K562 (cell line): ENCODE measurements around the gene SEMA4G. TPM values are rescaled to one million over a fixed set of nuclear protein-coding genes. Genes with fewer than 3 reads are reported as not detected.
A peak's percentile ranks its signal among the peaks of the same experiment; 100 is the strongest.

Experiments used
- CBFA2T3 ChIP-seq: fragments of 450-650 bp; IDR thresholded peaks from 2 replicates; pipeline ENCODE4 v1.6.1; 2017
- CBFB ChIP-seq: sonication (generic); formaldehyde crosslinking; IDR thresholded peaks from 2 replicates; pipeline ENCODE4 v1.4.0; 2020; ENCODE audit warnings: mild to moderate bottlenecking, missing genetic modification reagents
- DDX20 ChIP-seq: fragments of 450-650 bp; IDR thresholded peaks from 2 replicates; pipeline ENCODE4 v1.6.1; 2016; ENCODE audit warnings: missing genetic modification characterization, low read depth, mild to moderate bottlenecking, missing compliant biosample characterization, moderate library complexity
- EP400 ChIP-seq: fragments of 450-650 bp; IDR thresholded peaks from 2 replicates; pipeline ENCODE4 v1.6.1; 2017; ENCODE audit warnings: antibody characterized with exemption, mild to moderate bottlenecking, moderate library complexity
- ERF ChIP-seq: fragments of 450-650 bp; formaldehyde crosslinking; IDR thresholded peaks from 2 replicates; pipeline ENCODE4 v1.4.0; 2020; ENCODE audit warnings: mild to moderate bottlenecking, mixed read lengths
- JUN ChIP-seq, 2 experiments: sonication (generic) in 1 of 2; formaldehyde crosslinking in 1 of 2; IDR thresholded peaks; 2 replicates each; pipeline versions ENCODE4 v1.6.1 to v1.8.0; 2012 to 2022; ENCODE audit warnings: borderline replicate concordance in 2 of 2, mild to moderate bottlenecking in 2 of 2, improper control_type of control experiment in 1 of 2, low read depth in 1 of 2, low read length in 1 of 2, missing genetic modification reagents in 1 of 2
- NFYB ChIP-seq: IDR thresholded peaks from 2 replicates; pipeline ENCODE4 v1.6.1; 2011; ENCODE audit warnings: mild to moderate bottlenecking, moderate library complexity; ENCODE audit not compliant: insufficient read length; ENCODE audit errors: extremely low read depth
- PHF8 ChIP-seq: fragments of 200-600 bp; sonication (generic); IDR thresholded peaks from 2 replicates; pipeline ENCODE4 v1.6.1; 2012; ENCODE audit warnings: mixed run types, mild to moderate bottlenecking, inconsistent platforms, low read length, moderate library complexity, borderline replicate concordance
- SMAD1 ChIP-seq: fragments of 150-350 bp; IDR thresholded peaks from 2 replicates; pipeline ENCODE4 v1.6.1; 2014; ENCODE audit warnings: low read length, low read depth; ENCODE audit not compliant: partially characterized antibody
- TAF15 ChIP-seq: fragments of 200-400 bp; formaldehyde crosslinking; IDR thresholded peaks from 2 replicates; pipeline ENCODE4 v1.6.1; 2017; ENCODE audit warnings: mild to moderate bottlenecking, low read depth, low read length, moderate library complexity
- TCFL5 ChIP-seq: fragments of 250-450 bp; sonication (Bioruptor Pico); conservative IDR thresholded peaks from 2 replicates; pipeline ENCODE4 v1.6.1; 2021; ENCODE audit warnings: mild to moderate bottlenecking, moderate library complexity, matching md5 sums
- TOE1 ChIP-seq, 2 experiments: fragments of 450-650 bp in 1 of 2; sonication (generic) in 1 of 2; formaldehyde crosslinking in 1 of 2; IDR thresholded peaks; 2 replicates each; pipeline versions ENCODE4 v1.7.1 to v1.8.0; 2016 to 2022; ENCODE audit warnings: borderline replicate concordance in 2 of 2, mild to moderate bottlenecking in 2 of 2, antibody characterized with exemption in 1 of 2, inconsistent platforms in 1 of 2, low read depth in 1 of 2, missing genetic modification reagents in 1 of 2, moderate library complexity in 1 of 2
- ZSCAN29 ChIP-seq: fragments of 450-650 bp; IDR thresholded peaks from 2 replicates; pipeline ENCODE4 v1.6.1; 2017
- polyA plus RNA-seq, 8 experiments: library from polyadenylated mRNA; depleted of rRNA in 4 of 8; stranded (reverse) in 5 of 8; unstranded in 3 of 8; fragments of >200 nt; fragmentation: Nextera tagmentation in 2 of 8; fragmentation: Illumina TruSeq in 1 of 8; extraction: Ambion mirVana in 2 of 8; extraction: Trizol in 1 of 8; gene quantifications; 2 replicates each; pipeline versions ENCODE4 v1.2.1 to v1.2.3, GENCODE V29; 2011 to 2014; ENCODE audit warnings: inconsistent platforms in 1 of 8, missing spikeins in 1 of 8
- total RNA-seq, 7 experiments: library from RNA; depleted of rRNA in 6 of 7; stranded (reverse); fragments of >200 nt in 6 of 7; fragmentation: Illumina TruSeq in 2 of 7; extraction: Trizol in 2 of 7; gene quantifications; 2 replicates each; pipeline versions ENCODE4 v1.2.1 to v1.2.3, GENCODE V29; 2011 to 2021; ENCODE audit warnings: low replicate concordance in 1 of 7
- TF ChIP-seq, protein P1 (sequence below): fragments of 250-450 bp; sonication (Bioruptor Pico); IDR thresholded peaks from 2 replicates; pipeline ENCODE4 v1.8.0; 2021; ENCODE audit warnings: moderate library complexity, mild to moderate bottlenecking, inconsistent platforms
- TF ChIP-seq, protein P2 (sequence below): fragments of 450-650 bp; formaldehyde crosslinking; conservative IDR thresholded peaks from 2 replicates; pipeline ENCODE4 v1.4.0; 2022; ENCODE audit warnings: mild to moderate bottlenecking, missing genetic modification characterization
- TF ChIP-seq, protein P3 (sequence below): fragments of 250-450 bp; sonication (Bioruptor Pico); IDR thresholded peaks from 2 replicates; pipeline ENCODE4 v1.8.0; 2022; ENCODE audit warnings: inconsistent platforms, mild to moderate bottlenecking, moderate library complexity, borderline replicate concordance
- TF ChIP-seq, protein P4 (sequence below): IDR thresholded peaks from 2 replicates; pipeline ENCODE4 v1.6.1; 2014; ENCODE audit warnings: antibody characterized with exemption

The SEMA4G gene
- total and polyA plus RNA-seq, 9 of the 15 experiments (the other 6 are each of a cell fraction or from before 2014, with no cell fraction given) = 0.40 to 7.8 (median 1.8) TPM

DNA sequence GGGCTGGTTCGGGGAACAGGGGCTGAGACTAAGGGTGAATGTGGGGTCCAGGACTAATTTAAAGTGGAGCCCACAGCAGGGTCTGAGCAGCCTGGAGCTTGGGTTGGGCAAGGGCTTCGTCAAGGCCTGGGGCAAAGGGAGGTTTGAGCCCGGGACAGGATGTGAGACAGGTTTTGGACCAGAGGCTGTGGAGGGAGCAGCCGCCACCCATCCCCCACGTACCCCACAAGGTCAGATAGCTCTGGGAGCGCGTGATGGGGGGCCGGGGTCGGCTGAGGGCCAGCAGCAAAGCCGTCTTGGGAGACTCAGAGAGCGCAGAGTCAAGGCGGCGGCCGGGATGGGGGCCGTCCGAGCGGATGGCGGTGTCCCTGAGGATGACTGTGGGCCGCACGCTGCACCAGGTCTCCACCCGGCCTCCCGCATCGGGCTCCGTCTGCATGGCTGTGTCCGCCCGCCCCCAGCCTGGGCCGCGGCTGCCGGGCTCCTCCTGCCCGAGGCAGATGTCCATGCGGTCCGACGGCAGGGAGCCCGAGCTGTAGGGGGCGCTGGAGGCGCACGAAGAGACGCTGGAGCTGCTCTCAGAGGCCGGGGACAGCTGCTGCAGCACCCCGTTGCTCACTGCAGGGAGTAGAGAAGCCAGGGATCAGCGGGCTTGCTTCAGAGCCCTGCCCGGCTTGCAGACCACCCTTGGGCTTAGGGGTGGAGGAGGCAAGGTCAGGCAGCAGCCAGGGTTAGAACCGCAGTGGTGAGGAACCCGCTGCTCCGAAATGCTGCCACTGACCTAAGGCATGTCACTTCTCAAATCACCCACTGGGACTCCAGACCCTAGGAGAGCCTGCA lies 49.5 kb downstream of the SEMA4G start (continued):
- TF ChIP-seq, protein P1, sequence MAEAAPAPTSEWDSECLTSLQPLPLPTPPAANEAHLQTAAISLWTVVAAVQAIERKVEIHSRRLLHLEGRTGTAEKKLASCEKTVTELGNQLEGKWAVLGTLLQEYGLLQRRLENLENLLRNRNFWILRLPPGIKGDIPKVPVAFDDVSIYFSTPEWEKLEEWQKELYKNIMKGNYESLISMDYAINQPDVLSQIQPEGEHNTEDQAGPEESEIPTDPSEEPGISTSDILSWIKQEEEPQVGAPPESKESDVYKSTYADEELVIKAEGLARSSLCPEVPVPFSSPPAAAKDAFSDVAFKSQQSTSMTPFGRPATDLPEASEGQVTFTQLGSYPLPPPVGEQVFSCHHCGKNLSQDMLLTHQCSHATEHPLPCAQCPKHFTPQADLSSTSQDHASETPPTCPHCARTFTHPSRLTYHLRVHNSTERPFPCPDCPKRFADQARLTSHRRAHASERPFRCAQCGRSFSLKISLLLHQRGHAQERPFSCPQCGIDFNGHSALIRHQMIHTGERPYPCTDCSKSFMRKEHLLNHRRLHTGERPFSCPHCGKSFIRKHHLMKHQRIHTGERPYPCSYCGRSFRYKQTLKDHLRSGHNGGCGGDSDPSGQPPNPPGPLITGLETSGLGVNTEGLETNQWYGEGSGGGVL = no peak
- TF ChIP-seq, protein P2, sequence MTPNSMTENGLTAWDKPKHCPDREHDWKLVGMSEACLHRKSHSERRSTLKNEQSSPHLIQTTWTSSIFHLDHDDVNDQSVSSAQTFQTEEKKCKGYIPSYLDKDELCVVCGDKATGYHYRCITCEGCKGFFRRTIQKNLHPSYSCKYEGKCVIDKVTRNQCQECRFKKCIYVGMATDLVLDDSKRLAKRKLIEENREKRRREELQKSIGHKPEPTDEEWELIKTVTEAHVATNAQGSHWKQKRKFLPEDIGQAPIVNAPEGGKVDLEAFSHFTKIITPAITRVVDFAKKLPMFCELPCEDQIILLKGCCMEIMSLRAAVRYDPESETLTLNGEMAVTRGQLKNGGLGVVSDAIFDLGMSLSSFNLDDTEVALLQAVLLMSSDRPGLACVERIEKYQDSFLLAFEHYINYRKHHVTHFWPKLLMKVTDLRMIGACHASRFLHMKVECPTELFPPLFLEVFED = no peak
- no peak for TF ChIP-seq JUN (IDR thresholded peaks at IDR 0.05; ENCODE audit: borderline replicate concordance, low read depth, low read length)
- peak; percentile 24; the same call in 1 of the 2 replicates for TF ChIP-seq JUN (CRISPR knock-in tag; IDR thresholded peaks at IDR 0.05; ENCODE audit: borderline replicate concordance)
- TF ChIP-seq, protein P3, sequence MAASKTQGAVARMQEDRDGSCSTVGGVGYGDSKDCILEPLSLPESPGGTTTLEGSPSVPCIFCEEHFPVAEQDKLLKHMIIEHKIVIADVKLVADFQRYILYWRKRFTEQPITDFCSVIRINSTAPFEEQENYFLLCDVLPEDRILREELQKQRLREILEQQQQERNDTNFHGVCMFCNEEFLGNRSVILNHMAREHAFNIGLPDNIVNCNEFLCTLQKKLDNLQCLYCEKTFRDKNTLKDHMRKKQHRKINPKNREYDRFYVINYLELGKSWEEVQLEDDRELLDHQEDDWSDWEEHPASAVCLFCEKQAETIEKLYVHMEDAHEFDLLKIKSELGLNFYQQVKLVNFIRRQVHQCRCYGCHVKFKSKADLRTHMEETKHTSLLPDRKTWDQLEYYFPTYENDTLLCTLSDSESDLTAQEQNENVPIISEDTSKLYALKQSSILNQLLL (CRISPR knock-in tag) = no peak
- TF ChIP-seq TAF15 = no peak
- TF ChIP-seq ERF (CRISPR knock-in tag) = no peak
- TF ChIP-seq TCFL5 = no peak
- no peak for TF ChIP-seq PHF8
- TF ChIP-seq, protein P4, sequence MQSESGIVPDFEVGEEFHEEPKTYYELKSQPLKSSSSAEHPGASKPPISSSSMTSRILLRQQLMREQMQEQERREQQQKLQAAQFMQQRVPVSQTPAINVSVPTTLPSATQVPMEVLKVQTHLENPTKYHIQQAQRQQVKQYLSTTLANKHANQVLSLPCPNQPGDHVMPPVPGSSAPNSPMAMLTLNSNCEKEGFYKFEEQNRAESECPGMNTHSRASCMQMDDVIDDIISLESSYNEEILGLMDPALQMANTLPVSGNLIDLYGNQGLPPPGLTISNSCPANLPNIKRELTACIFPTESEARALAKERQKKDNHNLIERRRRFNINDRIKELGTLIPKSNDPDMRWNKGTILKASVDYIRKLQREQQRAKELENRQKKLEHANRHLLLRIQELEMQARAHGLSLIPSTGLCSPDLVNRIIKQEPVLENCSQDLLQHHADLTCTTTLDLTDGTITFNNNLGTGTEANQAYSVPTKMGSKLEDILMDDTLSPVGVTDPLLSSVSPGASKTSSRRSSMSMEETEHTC = no peak
- no peak for TF ChIP-seq DDX20 (tag)
- no peak for TF ChIP-seq TOE1 (IDR thresholded peaks at IDR 0.05; ENCODE audit: borderline replicate concordance)
- no peak for TF ChIP-seq TOE1 (CRISPR knock-in tag; IDR thresholded peaks at IDR 0.05; ENCODE audit: borderline replicate concordance, low read depth)
- 0 out of 2 replicates have a peak, but pooled peaks have one; percentile 4 for TF ChIP-seq CBFA2T3
- no peak for TF ChIP-seq EP400
- peak; percentile 69; the same call in 1 of the 2 replicates for TF ChIP-seq ZSCAN29
- no peak for TF ChIP-seq NFYB
- no peak for TF ChIP-seq CBFB (CRISPR knock-in tag)
- no peak for TF ChIP-seq SMAD1
